G401.6 (cell line): ENCODE results near the gene TOM1.

Source experiments
- FAIRE-seq: peaks from 2 replicates; lab custom pipeline; 2012; peaks lifted over from hg19 to GRCh38; lab: Jason Lieb, UNC

TOM1 gene

GRCh38 chr22:35307372-35307771 lies 7.7 kb downstream of the TOM1 start:
- FAIRE-seq: no peak

GRCh38 chr22:35307892-35308291 lies 8.2 kb downstream of the TOM1 start:
- no peak for FAIRE-seq

GRCh38 chr22:35308480-35309021 lies 8.9 kb downstream of the TOM1 start:
- no peak for FAIRE-seq

- FAIRE-seq: no peak
These were observed 11.2 kb downstream of the TOM1 start for GRCh38 chr22:35310556-35311550.

- no peak for FAIRE-seq
These were observed 11.9 kb downstream of the TOM1 start for GRCh38 chr22:35311551-35311999.

GRCh38 chr22:35312198-35313059 lies 12.7 kb downstream of the TOM1 start:
- FAIRE-seq: no peak

GRCh38 chr22:35313311-35314121 lies 13.8 kb downstream of the TOM1 start:
- FAIRE-seq: no peak

- no peak for FAIRE-seq
These were observed 14.7 kb downstream of the TOM1 start for GRCh38 chr22:35314161-35314942.

- FAIRE-seq: no peak
These were observed 15.6 kb downstream of the TOM1 start for GRCh38 chr22:35315141-35315854.

- no peak for FAIRE-seq
These were observed 16.4 kb downstream of the TOM1 start for GRCh38 chr22:35315855-35316745.

GRCh38 chr22:35316751-35317150 lies 17.1 kb downstream of the TOM1 start:
- FAIRE-seq: no peak

- FAIRE-seq: no peak
These were observed 18.1 kb downstream of the TOM1 start for GRCh38 chr22:35317680-35318290.

- FAIRE-seq: no peak
These were observed 18.9 kb downstream of the TOM1 start for GRCh38 chr22:35318346-35319215.

GRCh38 chr22:35319244-35319985 lies 19.7 kb downstream of the TOM1 start:
- no peak for FAIRE-seq

GRCh38 chr22:35322126-35322525 lies 22.4 kb downstream of the TOM1 start:
- FAIRE-seq: no peak

- FAIRE-seq: no peak
These were observed 23.2 kb downstream of the TOM1 start for GRCh38 chr22:35322893-35323292.

GRCh38 chr22:35323305-35323704 lies 23.6 kb downstream of the TOM1 start:
- FAIRE-seq: no peak
